ENCODE results near the gene INPP5A.
"Not testable (repeated sequence)": the region's sequence is repeated elsewhere in the genome, so short reads cannot be mapped to it uniquely, and the experiment has no call there.

INPP5A gene

GRCh38 chr10:132670546-132671227 lies 133.1 kb downstream of the INPP5A start:
- no peak for ATAC-seq
- TF ChIP-seq ZFP30 (CRISPR knock-in tag; IDR thresholded peaks at IDR 0.05) (no peak), TCF4 (CRISPR knock-in tag; IDR thresholded peaks at IDR 0.05; ENCODE audit: borderline replicate concordance) (no peak)

- TF ChIP-seq SNAI2 (CRISPR knock-in tag; IDR thresholded peaks at IDR 0.05) = no peak
- no peak for TF ChIP-seq ZNF8 (CRISPR knock-in tag; IDR thresholded peaks at IDR 0.05)
- TF ChIP-seq POU6F1 (CRISPR knock-in tag; IDR thresholded peaks at IDR 0.05; ENCODE audit: borderline replicate concordance, low read depth) = no peak
- no peak for TF ChIP-seq ZNF565 (CRISPR knock-in tag; conservative IDR thresholded peaks at IDR 0.05; ENCODE audit: low read depth)
- no peak for TF ChIP-seq PPARA (CRISPR knock-in tag; IDR thresholded peaks at IDR 0.05; ENCODE audit: borderline replicate concordance)
- ATAC-seq = no peak
Measured at GRCh38 chr10:132671228-132672154, 133.9 kb downstream of the INPP5A start.

DNA sequence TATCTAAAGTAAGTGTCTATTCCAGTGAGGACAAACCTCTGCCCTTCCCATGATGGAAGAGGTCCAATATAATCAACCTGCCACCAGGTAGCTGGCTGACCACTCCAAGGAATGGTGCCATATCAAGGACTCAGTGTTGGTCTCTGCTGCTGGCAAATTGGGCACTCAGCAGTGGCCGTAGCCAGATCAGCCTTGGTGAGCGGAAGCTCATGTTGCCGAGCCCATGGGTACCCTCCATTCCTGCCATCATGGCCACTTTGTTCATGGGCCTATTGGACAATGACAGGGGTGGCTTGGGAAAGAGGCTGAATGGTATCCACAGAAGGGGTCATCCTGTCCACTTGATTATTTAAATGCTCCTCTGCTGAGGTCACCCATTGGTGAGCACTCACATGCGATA lies 136.2 kb downstream of the INPP5A start:
- ATAC-seq = not testable (repeated sequence)

- no peak for TF ChIP-seq CSRNP3 (CRISPR knock-in tag; IDR thresholded peaks at IDR 0.05)
- no peak for TF ChIP-seq GLIS3 (CRISPR knock-in tag; IDR thresholded peaks at IDR 0.05)
- no peak for TF ChIP-seq ZC3H10 (CRISPR knock-in tag; IDR thresholded peaks at IDR 0.05)
- no peak for TF ChIP-seq RARB (CRISPR knock-in tag; IDR thresholded peaks at IDR 0.05)
- TF ChIP-seq PPARA (CRISPR knock-in tag; IDR thresholded peaks at IDR 0.05; ENCODE audit: borderline replicate concordance) = no peak
- TF ChIP-seq ISL1 (CRISPR knock-in tag; IDR thresholded peaks at IDR 0.05) = no peak
- no peak for TF ChIP-seq ESRRG (CRISPR knock-in tag; IDR thresholded peaks at IDR 0.05)
- TF ChIP-seq ZFP3 (CRISPR knock-in tag; IDR thresholded peaks at IDR 0.05) = no peak
- TF ChIP-seq, protein P1, sequence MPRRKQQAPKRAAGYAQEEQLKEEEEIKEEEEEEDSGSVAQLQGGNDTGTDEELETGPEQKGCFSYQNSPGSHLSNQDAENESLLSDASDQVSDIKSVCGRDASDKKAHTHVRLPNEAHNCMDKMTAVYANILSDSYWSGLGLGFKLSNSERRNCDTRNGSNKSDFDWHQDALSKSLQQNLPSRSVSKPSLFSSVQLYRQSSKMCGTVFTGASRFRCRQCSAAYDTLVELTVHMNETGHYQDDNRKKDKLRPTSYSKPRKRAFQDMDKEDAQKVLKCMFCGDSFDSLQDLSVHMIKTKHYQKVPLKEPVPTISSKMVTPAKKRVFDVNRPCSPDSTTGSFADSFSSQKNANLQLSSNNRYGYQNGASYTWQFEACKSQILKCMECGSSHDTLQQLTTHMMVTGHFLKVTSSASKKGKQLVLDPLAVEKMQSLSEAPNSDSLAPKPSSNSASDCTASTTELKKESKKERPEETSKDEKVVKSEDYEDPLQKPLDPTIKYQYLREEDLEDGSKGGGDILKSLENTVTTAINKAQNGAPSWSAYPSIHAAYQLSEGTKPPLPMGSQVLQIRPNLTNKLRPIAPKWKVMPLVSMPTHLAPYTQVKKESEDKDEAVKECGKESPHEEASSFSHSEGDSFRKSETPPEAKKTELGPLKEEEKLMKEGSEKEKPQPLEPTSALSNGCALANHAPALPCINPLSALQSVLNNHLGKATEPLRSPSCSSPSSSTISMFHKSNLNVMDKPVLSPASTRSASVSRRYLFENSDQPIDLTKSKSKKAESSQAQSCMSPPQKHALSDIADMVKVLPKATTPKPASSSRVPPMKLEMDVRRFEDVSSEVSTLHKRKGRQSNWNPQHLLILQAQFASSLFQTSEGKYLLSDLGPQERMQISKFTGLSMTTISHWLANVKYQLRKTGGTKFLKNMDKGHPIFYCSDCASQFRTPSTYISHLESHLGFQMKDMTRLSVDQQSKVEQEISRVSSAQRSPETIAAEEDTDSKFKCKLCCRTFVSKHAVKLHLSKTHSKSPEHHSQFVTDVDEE (CRISPR knock-in tag; IDR thresholded peaks at IDR 0.05) = no peak
- TF ChIP-seq ARNTL (CRISPR knock-in tag; IDR thresholded peaks at IDR 0.05; ENCODE audit: borderline replicate concordance, low read depth) = no peak
- TF ChIP-seq ZNF565 (CRISPR knock-in tag; conservative IDR thresholded peaks at IDR 0.05; ENCODE audit: low read depth) = no peak
- TF ChIP-seq TOX (CRISPR knock-in tag; IDR thresholded peaks at IDR 0.05; ENCODE audit: borderline replicate concordance) = no peak
- no peak for ATAC-seq
Measured at GRCh38 chr10:132674311-132674710, 136.7 kb downstream of the INPP5A start.

- ATAC-seq = no peak
- TF ChIP-seq CSRNP3 (CRISPR knock-in tag; IDR thresholded peaks at IDR 0.05) (no peak), BACH2 (CRISPR knock-in tag; IDR thresholded peaks at IDR 0.05; ENCODE audit: borderline replicate concordance) (no peak), RARB (CRISPR knock-in tag; IDR thresholded peaks at IDR 0.05) (no peak)
Measured at GRCh38 chr10:132675031-132675740, 137.6 kb downstream of the INPP5A start.

Data from SK-N-SH treated with all-trans-retinoic acid at 6 μM for 48 hours (cell line).